ENCODE data around the gene RNF157. TPM values are rescaled to one million over a fixed set of nuclear protein-coding genes. Genes with fewer than 3 reads are reported as not detected.

RNF157 gene
- total and polyA plus RNA-seq, 2 of the 4 experiments (the other 2 are of a cell fraction), result 0.54 to 1.3 TPM

GRCh38 chr17:76097716-76098295 is 142.5 kb downstream of the RNF157 start:
- Histone ChIP-seq H4K8ac (ENCODE audit: low read depth in 2 of 2, low read length in 2 of 2) (no peak overlapping the region), H2BK15ac (ENCODE audit: low read depth, low read length) (no peak overlapping the region), H3K14ac (replicated peaks; ENCODE audit: low read depth, low read length) (no peak overlapping the region), H3K4me2 (ENCODE audit: low read depth, low read length) (no peak overlapping the region), H2BK120ac (ENCODE audit: low read depth, low read length) (no peak overlapping the region), H2AK9ac (replicated peaks; ENCODE audit: low read depth, low read length, poor library complexity) (peak overlapping the region; percentile 9), H3K9ac (ENCODE audit: low read depth, low read length) (no peak overlapping the region), H3K79me1 (ENCODE audit: low read depth in 1 of 2, low read length in 2 of 2) (peaks cover 18 to 35% of the 10 kb centered on the region in 2 experiments), H3K4me3 (ENCODE audit: insufficient read depth, low read depth, low read length) (no peak overlapping the region), H4K20me1 (ENCODE audit: insufficient read depth, low read length) (peaks cover 2% of the 10 kb centered on the region; the same call in 1 of the 2 replicates), H3K4ac (ENCODE audit: low read depth, low read length) (no peak overlapping the region), H3K4me1 (ENCODE audit: control insufficient read depth, insufficient read depth, low read length) (peaks cover 2% of the 10 kb centered on the region; the same call in 1 of the 2 replicates), H2AK5ac (ENCODE audit: low read depth, low read length) (no peak overlapping the region), H4K91ac (ENCODE audit: insufficient read depth, low read depth, low read length) (no peak overlapping the region), H3K27me3 (ENCODE audit: control insufficient read depth, insufficient read depth, low read length) (no peaks in the 10 kb centered on the region), H3K9me3 (ENCODE audit: control insufficient read depth, insufficient read depth, low read length) (no peaks in the 10 kb centered on the region), H3K36me3 (ENCODE audit: control insufficient read depth, insufficient read depth, low read length) (peaks cover 48% of the 10 kb centered on the region), H3K18ac (ENCODE audit: low read depth, low read length) (no peak overlapping the region), H2AFZ (replicated peaks; ENCODE audit: low read length, poor library complexity) (no peak overlapping the region), H2BK5ac (ENCODE audit: low read depth, low read length, poor library complexity, severe bottlenecking) (no peak overlapping the region), H3K27ac (ENCODE audit: insufficient read depth, low read length) (no peak overlapping the region), H4K5ac (ENCODE audit: low read depth, low read length) (no peak overlapping the region), H3K56ac (ENCODE audit: extremely low read depth, insufficient read depth, low read length) (no peak overlapping the region), H3K9me1 (ENCODE audit: insufficient read depth, low read length) (0 out of 2 replicates have a peak, but pooled peaks cover 3% of the 10 kb centered on the region), H3K23ac (ENCODE audit: low read depth, low read length) (no peak overlapping the region), H2BK20ac (ENCODE audit: low read depth, low read length) (no peak overlapping the region)
- BruUV-seq (replicated peaks), result no TSS peak
- ChIA-PET CTCF (no interaction called here), POLR2A (ENCODE audit: unreplicated experiment) (no interaction called here)
- dilution Hi-C loops (cut with HindIII; ENCODE audit: low sequenced_read_pairs, unreplicated experiment), result no loop called here
- no peak for TF ChIP-seq USF2 (IDR thresholded peaks at IDR 0.05; ENCODE audit: low read depth, low read length)
- TF ChIP-seq ELK1 (IDR thresholded peaks at IDR 0.05; ENCODE audit: borderline replicate concordance, low read depth, low read length), result no peak
- TF ChIP-seq MAFK (IDR thresholded peaks at IDR 0.05; ENCODE audit: low read depth, low read length), result no peak
- TF ChIP-seq MAZ (IDR thresholded peaks at IDR 0.05; ENCODE audit: borderline replicate concordance, low read depth, low read length), result no peak
- TF ChIP-seq NFE2L2 (IDR thresholded peaks at IDR 0.05; ENCODE audit: low read depth, low read length), result no peak
- no peak for TF ChIP-seq CTCF (conservative IDR thresholded peaks at IDR 0.05; ENCODE audit: low read depth, low read length)
- no peak for TF ChIP-seq CHD1 (IDR thresholded peaks at IDR 0.05; ENCODE audit: low read depth, low read length)
- no peak for TF ChIP-seq SMC3 (IDR thresholded peaks at IDR 0.05; ENCODE audit: low read depth, low read length)
- TF ChIP-seq RAD21 (IDR thresholded peaks at IDR 0.05; ENCODE audit: low read length), result no peak
- TF ChIP-seq RCOR1 (IDR thresholded peaks at IDR 0.05; ENCODE audit: insufficient replicate concordance, low read length), result no peak
- no peak for DNase-seq
- intact Hi-C loops (cut with micrococcal nuclease), result no loop called here
- in situ Hi-C loops (cut with MboI; ENCODE audit: low sequenced_read_pairs), result no loop called here
- ATAC-seq (ENCODE audit: low read depth), result no peak
- WGBS, 2 experiments (ENCODE audit: extremely low coverage in 2 of 2, insufficient read length in 1 of 2), result 95% methylated on average over 11 of the region's 19 CpGs; no CpG with 5 or more reads in 1 of the 2 experiments

All from IMR-90 (cell line).